ENCODE measurements around the gene OR2B6. TPM values are rescaled to one million over a fixed set of nuclear protein-coding genes. Genes with fewer than 3 reads are reported as not detected.

Gene OR2B6
- total and polyA plus RNA-seq, 8 donors = not detected

DNA sequence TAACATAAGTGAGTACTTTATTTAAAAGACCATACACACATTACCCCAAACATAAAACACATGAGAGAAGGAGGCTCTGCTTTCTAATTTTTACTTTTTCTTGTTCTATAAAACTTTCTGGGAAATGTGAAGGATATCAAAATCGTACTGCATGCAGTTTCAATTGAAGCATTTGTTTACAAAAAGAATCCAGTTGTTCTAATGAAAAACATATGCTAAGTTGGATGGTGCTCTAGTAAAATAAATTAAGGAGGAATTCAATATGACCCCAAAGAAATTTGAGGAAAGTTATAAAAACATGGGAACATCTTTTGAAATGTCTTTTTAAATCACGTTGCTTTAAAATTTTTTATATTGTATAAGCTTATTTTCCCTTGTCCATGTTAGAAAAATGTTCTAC is 37.6 kb downstream of the OR2B6 start:
- DNase-seq = no peak
- intact Hi-C loops (cut with DNase I) = no loop called here
- ATAC-seq = no peak

DNA sequence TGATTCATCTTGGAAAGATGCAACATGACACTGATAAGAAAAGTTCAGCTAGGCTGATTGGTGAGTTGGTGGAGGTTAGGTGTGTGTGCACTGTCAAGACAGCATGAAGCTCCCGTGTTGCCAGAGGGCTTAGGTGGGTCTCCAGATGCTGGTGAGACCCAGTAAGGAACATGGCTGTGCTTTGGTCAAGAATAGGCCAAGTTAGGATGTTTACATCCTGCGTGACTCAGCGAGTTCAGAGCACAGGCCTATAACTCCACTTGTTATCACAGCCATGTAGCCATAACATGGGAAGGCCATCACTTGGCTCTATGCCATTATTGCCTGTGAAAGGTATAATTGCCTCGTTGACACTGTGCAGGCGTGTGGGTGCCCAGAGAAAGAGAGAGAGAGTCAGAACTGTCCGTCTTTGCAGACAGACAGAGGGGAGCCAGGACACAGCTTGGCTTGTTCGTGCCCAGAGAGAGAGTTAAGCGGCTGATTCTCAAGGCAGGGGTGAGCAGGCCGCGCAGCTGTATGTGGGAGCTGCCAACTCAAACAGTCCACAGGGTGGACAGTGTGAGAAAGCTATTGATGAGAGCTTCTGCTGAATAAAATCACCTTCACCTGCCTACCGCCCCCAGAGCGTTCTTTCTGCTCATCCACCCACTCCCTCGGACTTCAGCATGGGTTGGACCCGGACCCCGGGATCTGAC is 43.5 kb downstream of the OR2B6 start:
- no peaks in the 10 kb centered on the region for H3K27me3 ChIP-seq
- TF ChIP-seq, protein P1, sequence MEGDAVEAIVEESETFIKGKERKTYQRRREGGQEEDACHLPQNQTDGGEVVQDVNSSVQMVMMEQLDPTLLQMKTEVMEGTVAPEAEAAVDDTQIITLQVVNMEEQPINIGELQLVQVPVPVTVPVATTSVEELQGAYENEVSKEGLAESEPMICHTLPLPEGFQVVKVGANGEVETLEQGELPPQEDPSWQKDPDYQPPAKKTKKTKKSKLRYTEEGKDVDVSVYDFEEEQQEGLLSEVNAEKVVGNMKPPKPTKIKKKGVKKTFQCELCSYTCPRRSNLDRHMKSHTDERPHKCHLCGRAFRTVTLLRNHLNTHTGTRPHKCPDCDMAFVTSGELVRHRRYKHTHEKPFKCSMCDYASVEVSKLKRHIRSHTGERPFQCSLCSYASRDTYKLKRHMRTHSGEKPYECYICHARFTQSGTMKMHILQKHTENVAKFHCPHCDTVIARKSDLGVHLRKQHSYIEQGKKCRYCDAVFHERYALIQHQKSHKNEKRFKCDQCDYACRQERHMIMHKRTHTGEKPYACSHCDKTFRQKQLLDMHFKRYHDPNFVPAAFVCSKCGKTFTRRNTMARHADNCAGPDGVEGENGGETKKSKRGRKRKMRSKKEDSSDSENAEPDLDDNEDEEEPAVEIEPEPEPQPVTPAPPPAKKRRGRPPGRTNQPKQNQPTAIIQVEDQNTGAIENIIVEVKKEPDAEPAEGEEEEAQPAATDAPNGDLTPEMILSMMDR (IDR thresholded peaks at IDR 0.05) = no peak
- 71 to 78% methylated on average over 15 of the region's 15 CpGs for WGBS, 2 donors
- FAIRE-seq = no peak
- no peak overlapping the region for H3K27ac ChIP-seq
- no peak for ATAC-seq
- no peaks in the 10 kb centered on the region for H3K4me1 ChIP-seq
- no peak for DNase-seq
- H3K36me3 ChIP-seq = no peaks in the 10 kb centered on the region
- intact Hi-C loops (cut with DNase I) = no loop called here
- H3K4me3 ChIP-seq = no peak overlapping the region
- no peaks in the 10 kb centered on the region for H3K9me3 ChIP-seq

More for the DNA sequence above, 37.6 kb downstream of the OR2B6 start:
- TF ChIP-seq, protein P1 (IDR thresholded peaks at IDR 0.05) = no peak
- Histone ChIP-seq H3K36me3 (no peaks in the 10 kb centered on the region), H3K4me3 (no peak overlapping the region), H3K9me3 (no peaks in the 10 kb centered on the region), H3K27ac (no peak overlapping the region), H3K4me1 (no peaks in the 10 kb centered on the region), H3K27me3 (peaks cover 0 to 29% (median 1%) of the 10 kb centered on the region in 4 donors)
- whole genome bisulfite sequencing, 2 donors = 23 to 26% methylated on average over 2 of the region's 2 CpGs
- no peak for FAIRE-seq

DNA sequence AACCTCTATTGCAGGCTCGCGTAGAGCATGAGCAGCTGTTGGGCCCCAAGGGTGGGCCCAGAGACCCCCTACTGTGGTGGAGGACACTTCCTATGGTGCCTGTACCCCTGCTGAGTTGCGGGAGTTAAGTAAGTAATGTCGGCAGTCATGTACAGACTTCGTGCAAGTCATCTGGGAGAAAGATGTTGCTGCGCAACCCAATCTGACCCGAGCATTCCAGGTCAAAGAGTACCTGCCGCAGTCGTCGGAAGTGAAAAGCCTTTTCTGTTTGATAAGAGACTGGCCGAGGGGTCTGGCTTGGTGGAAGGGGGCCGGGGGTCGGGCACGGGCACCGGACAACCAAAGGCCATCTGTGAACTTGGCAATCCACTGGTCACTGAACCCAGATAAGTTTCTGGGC is 44.3 kb downstream of the OR2B6 start:
- Histone ChIP-seq H3K9me3 (no peaks in the 10 kb centered on the region), H3K36me3 (no peaks in the 10 kb centered on the region), H3K27me3 (no peaks in the 10 kb centered on the region), H3K4me1 (no peaks in the 10 kb centered on the region), H3K27ac (no peak overlapping the region), H3K4me3 (no peak overlapping the region)
- ATAC-seq (no peak), FAIRE-seq (no peak), DNase-seq (no peak)
- WGBS, 2 donors = 43 to 44% methylated on average over 15 of the region's 15 CpGs
- intact Hi-C loops (cut with DNase I) = no loop called here
- TF ChIP-seq, protein P1 (IDR thresholded peaks at IDR 0.05) = no peak

DNA sequence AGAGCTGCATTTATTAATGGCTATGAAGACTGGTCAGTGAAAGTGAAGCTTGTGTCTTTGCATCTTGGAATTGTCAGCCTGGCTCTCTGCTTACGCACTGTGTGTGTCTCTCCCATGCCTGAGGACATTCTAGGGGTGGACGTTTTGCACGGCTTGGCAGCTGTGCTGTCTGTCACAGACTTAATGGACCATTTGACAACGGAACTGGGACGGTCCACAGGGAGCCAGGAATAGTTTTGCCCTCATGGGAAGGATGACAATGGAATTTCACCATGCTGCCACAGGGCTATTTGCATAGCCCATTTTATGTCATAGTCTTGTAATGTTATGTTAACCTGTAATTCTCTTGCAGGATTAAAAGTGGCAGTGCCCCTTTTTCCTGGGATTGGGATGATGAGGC is 44.7 kb downstream of the OR2B6 start:
- FAIRE-seq = no peak
- DNase-seq = no peak
- H3K36me3 ChIP-seq = no peaks in the 10 kb centered on the region
- no peak overlapping the region for H3K27ac ChIP-seq
- TF ChIP-seq, protein P1 (IDR thresholded peaks at IDR 0.05) = no peak
- no peak overlapping the region for H3K4me3 ChIP-seq
- H3K9me3 ChIP-seq = no peaks in the 10 kb centered on the region
- 54 to 66% methylated on average over 5 of the region's 5 CpGs for WGBS, 2 donors
- intact Hi-C loops (cut with DNase I) = no loop called here
- H3K4me1 ChIP-seq = no peaks in the 10 kb centered on the region
- no peaks in the 10 kb centered on the region for H3K27me3 ChIP-seq
- no peak for ATAC-seq

GRCh38 chr6:28002161-28002560 is 45.1 kb downstream of the OR2B6 start:
- intact Hi-C loops (cut with DNase I) = no loop called here
- H3K27ac ChIP-seq = no peak overlapping the region
- DNase-seq (no peak), ATAC-seq (no peak), FAIRE-seq (no peak)
- WGBS, 2 donors = 85 to 92% methylated on average over 5 of the region's 5 CpGs
- TF ChIP-seq, protein P1 (IDR thresholded peaks at IDR 0.05) = no peak
- no peaks in the 10 kb centered on the region for H3K9me3 ChIP-seq
- H3K4me3 ChIP-seq = no peak overlapping the region
- H3K4me1 ChIP-seq = no peaks in the 10 kb centered on the region
- no peaks in the 10 kb centered on the region for H3K27me3 ChIP-seq
- no peaks in the 10 kb centered on the region for H3K36me3 ChIP-seq
